NCI-H187 treated with DMSO at 0.1 percent for 48 hours (cell line): ENCODE measurements around the gene ATP5IF1.

Experiments
- DNase-seq: peaks from one replicate; lab custom pipeline; 2025; lab: John Stamatoyannopoulos, UW

Gene ATP5IF1

GRCh38 chr1:28235755-28236655 is at the start of gene ATP5IF1:
ATP5IF1 (plus strand) TSS chr1:28236124; CDS start chr1:28236184, 60 bp downstream.
- DNase-seq, result peak; percentile 83

DNA sequence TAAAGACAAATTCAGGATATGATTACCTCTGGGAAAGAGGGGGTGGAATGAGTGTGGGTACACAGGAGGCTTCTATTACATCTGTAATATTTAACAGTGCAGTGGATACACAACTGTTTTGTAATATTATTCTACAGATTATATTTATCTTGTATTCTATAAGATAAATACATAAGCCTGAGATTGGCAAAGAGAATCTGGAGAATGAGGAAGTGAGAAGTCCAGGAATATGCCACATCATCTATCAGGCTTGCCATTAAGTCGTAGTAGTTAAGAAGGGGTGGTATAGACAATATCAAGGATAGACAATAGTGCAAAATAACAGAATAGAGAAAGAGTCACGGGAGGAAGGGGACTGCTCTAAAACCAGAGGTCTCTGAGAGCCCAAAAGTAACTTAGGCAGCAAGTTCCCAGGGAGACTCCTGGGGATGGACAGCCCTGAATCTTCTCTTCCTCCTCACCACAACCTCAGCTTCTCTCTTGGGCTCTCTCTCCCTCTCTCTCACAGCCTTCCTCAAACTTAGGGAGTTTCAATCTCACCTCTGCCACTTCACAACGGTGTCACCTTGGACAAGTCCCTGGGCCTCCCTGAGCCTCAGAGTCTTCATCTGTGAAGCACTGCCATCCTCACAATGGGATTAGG is 45.5 kb upstream of the ATP5IF1 start:
- DNase-seq, result no peak

DNA sequence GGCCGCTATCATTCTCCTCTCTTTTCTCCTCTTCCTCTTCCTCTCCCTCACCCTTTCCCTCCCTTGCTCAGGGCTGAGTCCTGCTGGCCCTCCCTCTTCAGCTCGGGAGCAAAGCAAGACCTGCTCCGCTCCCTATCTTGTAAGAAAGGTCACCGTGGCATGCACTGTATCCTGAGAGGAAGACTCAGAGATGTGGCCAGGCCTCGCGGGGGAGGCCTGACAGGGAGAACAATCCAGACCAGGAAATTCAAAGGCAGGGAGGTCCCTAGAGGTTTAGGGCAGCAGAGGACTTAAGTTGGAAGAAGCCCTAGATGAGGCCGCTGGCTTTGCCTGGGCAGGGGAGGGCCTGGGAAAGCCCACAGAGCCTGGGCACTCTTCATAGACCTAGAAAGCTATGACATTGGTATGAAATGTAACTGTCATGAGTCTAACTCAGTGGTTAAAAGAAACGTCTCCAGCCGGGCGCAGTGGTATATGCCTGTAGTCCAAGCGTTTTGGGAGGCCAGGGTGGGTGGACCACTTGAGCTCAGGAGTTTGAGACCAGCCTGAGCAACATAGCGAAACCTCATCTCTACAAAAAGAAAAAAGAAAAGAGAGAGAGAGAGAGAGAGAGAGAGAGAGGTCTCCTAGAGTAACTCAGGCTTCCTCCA is 44.8 kb upstream of the ATP5IF1 start:
- DNase-seq, result no peak

GRCh38 chr1:28193701-28194161 is 42.2 kb upstream of the ATP5IF1 start:
- DNase-seq, result no peak

- no peak for DNase-seq
These were observed 41.4 kb upstream of the ATP5IF1 start for GRCh38 chr1:28194326-28195035.

DNA sequence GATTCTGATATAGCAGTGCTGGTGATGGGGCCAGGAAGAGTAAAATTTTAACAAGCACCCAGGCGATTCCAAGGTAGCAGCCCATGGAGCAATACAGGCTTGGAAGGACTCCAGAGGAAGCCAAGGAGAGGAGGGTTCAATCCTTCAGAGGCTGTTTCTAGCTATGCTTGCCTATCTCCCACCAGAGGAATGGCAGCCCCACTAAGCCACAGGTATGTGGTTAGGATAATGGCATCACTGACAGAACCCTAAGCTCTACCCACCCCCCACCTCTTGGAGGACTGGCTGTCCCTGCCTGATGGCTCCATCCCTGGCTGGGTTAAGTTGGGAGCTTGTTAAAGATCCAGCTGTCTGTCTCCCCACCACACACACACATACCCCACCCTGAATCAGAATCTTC is 40.1 kb upstream of the ATP5IF1 start:
- no peak for DNase-seq

DNA sequence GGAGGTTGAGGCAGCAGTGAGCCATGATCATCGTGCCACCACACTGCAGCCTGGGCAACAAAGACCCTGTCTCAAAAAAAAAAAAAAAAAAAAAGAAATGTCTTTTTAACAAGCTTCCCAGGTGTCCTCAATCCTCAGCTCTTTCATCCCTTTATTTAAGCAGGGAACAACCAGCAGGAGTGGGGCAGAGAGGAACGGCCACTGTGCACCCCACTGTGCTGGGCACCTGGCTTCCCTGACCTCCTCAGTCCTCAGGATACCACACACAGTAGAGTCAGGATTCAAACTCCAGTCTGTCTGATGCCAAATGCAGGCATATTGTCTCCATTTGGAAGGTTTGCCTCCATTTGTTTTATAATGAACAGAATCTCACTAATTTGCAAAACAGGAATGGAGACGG is 39.6 kb upstream of the ATP5IF1 start:
- no peak for DNase-seq

DNA sequence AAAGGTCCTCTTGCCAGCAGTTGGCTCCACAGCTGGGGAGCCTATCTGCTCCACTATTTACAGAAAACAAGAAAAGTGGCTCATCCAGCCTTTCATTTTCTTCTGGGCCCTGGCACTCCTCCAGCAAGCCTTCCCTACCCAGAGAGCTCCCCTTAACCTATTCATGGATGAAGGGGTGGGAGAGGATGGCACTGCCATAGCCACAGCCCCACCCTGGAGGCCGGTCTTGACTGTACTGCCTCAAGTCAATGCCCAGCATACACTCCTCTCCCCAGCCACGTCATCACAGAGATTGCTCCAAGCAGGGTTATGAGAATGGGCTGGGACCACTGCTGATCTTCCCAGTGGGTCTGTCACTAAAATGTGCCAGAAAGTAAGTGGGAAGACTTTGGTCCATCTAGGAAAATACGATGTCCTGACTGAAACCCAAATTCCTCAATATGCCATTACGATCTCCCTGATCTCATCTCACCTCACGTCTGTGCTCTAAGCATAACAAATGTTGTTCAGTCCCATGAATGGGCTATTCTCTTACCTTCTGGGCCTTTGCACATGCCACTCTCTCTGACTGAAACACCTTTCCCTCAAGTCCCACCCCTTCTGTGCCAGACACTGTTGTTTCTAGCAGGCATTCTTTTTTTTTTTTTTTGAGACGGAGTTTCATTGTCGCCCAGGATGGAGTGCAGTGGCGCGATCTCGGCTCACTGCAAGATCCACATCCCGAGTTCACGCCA is 38.1 kb upstream of the ATP5IF1 start:
- no peak for DNase-seq

DNA sequence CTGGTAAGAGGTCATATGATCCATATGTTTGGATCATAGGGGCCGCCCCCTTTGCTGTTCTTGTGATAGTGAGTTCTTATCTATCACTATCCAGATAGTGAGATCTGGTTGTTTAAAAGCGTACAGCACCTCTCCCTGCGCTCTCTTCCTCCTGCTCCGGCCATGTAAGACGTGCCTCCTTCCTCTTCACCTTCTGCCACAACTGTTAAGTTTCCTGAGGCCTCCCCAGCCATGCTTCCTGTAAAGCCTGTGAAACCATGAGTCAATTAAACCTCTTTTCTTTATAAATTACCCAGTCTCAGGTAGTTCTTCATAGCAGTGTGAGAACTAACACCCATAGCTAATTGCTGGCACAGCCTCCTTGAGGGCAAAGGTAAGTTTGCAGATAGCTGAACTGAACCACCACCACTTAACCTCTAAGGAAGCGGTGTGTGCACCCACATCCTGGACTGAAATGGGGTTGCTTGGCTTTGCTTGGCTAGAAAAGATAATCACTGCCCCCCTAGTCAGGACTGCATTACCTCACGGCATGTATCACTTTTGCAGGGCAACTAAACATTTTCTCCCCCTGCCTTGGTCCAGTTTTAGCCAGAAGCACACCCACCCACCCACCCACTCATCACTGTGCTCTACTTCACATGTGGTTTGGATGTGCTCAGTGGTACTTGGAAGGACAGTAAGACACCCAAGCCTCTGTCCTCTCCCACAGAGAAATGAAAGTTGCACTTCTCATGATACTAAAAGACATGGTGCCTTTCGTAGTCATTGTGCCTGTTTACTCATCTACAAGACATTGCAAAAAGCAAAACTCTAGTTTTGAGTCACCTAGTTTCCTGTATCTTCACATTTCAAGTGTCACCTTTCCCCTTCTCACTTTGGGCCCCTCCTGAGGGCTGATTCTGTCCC is 36.3 kb upstream of the ATP5IF1 start:
- no peak for DNase-seq

DNA sequence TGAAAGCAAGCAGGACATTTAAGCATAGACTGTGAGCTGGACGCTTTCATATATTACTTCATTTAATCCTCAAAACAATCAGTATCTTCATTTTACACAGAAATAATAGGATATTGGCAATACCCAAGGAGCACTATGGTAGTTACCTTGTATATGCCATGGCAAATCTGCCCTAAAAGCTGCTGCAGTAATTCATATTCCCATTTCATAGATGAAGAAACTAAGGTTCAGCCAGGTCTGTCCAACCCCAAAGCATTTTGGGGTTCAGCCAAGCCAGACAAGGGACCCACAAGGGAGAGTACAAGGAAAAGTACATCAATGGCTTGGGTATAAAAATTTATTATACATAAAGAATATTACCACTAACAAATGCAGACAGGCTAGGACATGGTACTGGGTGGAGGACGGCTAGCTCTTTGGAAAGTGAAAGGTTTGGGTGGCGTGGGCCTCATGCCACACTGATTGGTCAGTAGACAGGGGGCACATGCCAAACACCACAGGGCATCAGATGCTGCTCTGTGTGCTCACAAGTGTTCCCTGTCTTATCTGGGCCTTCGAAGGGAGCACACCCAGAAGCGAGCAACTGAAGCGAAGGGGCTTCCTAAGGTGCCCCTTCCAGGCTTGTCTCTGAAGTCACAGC is 35.6 kb upstream of the ATP5IF1 start:
- DNase-seq, result no peak

- DNase-seq, result no peak
These were observed 30.7 kb upstream of the ATP5IF1 start for GRCh38 chr1:28205243-28205642.

- no peak for DNase-seq
These were observed 27.0 kb upstream of the ATP5IF1 start for GRCh38 chr1:28208818-28209441.

GRCh38 chr1:28209700-28210099 is 26.2 kb upstream of the ATP5IF1 start:
- DNase-seq, result no peak

- DNase-seq, result no peak
These were observed 22.6 kb upstream of the ATP5IF1 start for GRCh38 chr1:28213315-28213714.

GRCh38 chr1:28229089-28229488 is 6.8 kb upstream of the ATP5IF1 start:
- DNase-seq, result no peak

GRCh38 chr1:28229996-28230395 is 5.9 kb upstream of the ATP5IF1 start:
- no peak for DNase-seq

GRCh38 chr1:28232558-28233263 is 3.2 kb upstream of the ATP5IF1 start, which contains the start of gene DNAJC8:
DNAJC8 (minus strand) TSS chr1:28233029; CDS start chr1:28232998, 31 bp downstream.
- DNase-seq, result peak; percentile 71

DNA sequence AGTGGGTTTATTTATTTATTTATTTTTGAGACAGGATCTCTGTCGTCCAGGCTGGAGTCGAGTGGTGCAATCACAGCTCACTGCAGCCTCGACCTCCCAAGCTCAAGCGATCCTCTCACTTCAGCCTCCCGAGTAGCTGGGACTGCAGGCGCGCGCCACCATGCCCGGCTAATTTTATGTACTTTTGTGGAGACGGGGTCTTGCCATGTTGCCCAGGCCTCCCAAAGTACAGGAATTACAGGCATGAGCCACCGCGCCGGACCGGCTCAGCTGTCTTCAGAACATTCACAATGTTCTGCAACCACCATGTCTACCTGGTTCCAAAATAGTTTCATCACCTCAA is 2.7 kb upstream of the ATP5IF1 start:
- no peak for DNase-seq
